HG02623 (cell line): ENCODE measurements around the gene CACNA2D3.

Experiments
- ATAC-seq: cut with Tn5 transposase; IDR thresholded peaks from one replicate; pipeline ENCODE4 v1.9.1; 2021; ENCODE audit warnings: moderate library complexity; ENCODE audit not compliant: unreplicated experiment

CACNA2D3 gene

DNA sequence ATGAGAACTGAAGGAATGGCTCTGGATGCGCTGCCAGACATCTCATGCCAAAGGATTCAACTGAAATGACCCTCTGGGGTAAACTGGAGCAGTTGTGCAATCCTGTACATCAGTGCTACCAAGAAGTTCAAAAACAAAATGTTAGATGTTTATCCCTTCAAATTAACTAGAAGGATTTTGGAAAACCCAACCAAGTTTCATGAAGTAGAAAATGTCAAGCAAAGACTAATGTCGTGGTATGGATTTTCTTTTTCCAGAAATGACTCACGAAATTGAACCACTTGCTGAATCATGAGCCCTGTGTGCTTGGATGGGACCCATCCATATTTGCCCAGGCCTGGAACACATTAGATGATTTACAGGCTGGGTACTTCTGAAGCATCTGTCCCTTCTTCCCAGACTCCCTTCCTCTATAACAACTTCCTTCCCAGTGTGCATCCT lies 703.9 kb downstream of the CACNA2D3 start:
- no peak for ATAC-seq

DNA sequence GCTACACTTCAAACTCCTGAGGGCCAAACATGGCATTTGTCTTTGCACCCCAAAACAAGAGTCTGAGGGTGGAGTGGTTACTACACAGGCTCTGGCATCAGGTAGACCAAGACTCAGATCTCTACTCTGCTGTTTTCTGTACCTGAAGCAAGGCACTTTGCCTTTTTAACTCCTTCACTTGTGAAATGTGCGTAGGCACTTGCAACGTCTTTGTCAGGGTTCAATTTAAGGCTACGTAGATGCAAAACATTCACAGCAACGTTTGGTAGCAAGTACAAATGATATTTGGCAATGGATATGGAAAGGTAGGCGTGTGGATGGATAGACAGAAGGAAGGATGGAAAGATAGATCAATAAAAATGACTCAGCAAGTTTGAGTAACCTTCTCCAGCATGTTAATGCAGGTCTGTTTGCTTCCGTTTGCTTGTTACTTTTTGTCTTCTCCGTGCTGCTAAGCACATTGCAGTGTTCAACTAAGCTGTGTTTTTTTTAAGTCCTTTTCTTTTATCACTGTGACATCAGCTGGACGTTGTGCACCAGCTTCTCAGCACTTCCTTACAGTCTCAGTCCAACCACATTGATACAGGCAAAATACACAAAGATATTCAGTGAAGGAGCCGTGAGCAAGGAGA lies 704.8 kb downstream of the CACNA2D3 start:
- no peak for ATAC-seq

DNA sequence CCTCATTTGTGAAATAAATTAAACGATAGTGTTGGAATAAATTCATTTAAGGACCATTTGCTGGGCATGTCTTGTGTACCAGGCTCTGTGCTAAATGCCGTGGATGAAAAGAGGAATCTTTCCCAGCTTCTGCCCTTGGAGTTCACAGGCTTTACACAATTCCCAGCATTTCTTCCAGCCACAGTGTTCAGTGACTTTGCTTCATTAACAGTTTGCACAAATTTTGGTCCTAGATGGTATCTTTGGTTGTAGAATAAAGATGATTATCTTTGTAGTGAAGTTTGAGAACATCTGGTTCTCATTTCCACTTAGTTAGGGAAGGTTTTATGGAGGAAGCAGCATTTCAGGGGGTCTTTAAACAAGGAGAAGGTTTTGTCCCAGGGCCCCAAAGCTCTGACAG lies 705.4 kb downstream of the CACNA2D3 start:
- ATAC-seq = no peak

DNA sequence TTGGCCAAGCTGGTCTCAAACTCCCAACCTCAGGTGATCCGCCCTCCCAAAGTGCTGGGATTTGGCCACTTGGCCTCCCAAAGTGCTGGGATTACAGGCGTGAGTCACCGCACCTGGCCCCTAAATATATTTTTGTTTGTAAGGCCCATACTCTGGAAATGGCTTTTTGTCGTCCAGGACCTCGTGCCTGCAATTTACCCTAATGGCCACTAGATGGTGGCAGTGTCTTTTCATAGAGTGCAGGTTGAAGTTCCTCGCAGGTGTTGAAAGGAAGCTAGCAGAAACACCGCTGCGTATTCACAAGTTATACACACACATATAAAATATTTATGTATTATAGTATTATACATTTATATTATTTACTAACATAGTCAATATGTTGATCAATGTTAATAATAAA lies 708.3 kb downstream of the CACNA2D3 start:
- ATAC-seq = no peak

DNA sequence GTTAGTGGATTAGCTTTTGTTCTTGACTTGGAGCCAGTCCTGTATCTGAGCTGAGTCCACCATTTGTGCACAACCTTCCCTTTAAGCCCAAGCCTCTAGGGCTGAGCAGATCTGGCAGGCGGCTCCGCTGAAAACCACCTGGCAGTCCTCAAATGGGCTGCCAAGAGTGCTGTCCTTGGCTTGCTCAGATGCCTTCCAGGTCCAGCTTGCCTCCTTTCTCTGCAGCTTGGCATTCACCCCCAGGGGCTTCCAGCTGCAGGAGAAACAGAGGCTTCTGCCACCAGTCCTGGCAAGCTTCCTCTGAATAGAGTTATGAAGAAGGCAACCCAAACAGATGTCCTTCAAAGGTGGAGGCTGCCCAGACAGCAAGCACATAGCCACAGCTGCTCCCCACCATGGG lies 708.8 kb downstream of the CACNA2D3 start:
- ATAC-seq = no peak

DNA sequence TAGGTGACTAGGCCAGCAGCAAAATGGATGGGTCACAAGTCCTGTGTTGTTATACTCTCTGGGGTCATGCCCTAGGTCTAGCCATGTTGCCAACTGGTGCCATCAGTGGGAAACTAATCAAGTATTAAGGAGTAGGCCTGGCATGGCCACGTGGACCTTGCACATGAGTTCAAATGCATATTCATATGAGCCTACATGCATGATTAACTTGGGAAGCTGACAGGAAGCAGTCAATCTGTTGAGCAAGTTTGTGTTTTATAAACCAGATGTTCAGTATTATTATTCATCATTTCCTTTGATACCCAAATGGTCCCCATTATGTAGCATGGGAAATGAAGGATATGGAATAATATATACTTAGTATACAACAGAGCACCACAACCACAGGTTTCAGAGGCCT lies 710.5 kb downstream of the CACNA2D3 start:
- no peak for ATAC-seq

DNA sequence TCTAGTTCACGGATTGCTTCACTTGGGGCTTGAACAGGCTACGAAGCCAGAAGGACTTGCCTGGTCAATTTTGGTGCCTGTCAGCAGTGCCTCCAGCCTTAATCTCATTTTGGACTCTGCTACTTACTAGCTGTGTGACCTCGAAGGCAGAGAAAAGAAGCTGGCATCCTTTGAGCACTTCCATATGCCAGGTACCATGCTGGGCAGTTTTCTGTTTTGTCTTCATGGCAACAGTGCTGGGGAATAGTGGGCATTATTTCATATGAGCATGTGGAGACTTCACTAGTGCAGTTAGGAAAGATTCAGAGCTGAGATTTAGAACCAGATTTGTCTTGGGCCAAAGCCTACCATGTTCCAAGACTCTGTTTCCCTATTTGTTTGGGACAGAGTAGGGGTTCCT lies 713.3 kb downstream of the CACNA2D3 start:
- ATAC-seq = no peak

DNA sequence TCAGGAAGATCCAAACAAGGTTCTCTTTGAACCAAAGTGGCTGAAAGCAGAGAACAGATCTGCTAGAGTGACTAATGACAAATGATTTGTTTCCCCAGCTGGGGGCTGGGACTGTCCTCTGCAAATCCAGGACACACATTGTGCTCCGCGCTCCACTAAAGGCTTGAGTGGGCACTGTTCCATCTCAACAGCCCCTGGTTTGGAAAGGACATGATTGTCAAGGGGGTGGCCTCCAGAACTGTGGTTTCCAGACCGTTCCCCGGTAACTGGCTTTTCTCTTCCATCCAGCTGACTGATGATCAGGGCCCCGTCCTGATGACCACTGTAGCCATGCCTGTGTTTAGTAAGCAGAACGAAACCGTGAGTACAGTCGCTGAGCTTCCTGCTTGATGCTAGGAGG lies 714.5 kb downstream of the CACNA2D3 start:
- no peak for ATAC-seq

DNA sequence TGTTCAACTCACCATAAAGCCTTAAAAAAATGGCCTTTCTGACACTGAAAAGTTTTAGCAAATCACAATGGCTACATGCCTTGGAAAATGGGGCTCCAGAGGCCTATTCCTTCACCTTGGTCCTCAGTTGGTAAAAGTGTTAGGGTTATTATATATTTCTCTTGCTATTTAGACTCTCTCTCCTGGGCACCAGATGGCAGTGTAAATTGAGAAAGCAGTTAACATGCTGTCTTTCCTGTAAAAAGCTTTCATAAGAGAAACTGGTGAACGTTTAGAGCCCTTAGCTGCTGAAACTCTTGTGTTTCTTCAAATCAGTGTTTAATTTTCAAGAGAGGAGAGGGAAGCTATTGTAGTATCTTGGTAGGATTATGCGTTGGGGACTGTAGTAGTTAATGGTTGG lies 715.6 kb downstream of the CACNA2D3 start:
- ATAC-seq = no peak

DNA sequence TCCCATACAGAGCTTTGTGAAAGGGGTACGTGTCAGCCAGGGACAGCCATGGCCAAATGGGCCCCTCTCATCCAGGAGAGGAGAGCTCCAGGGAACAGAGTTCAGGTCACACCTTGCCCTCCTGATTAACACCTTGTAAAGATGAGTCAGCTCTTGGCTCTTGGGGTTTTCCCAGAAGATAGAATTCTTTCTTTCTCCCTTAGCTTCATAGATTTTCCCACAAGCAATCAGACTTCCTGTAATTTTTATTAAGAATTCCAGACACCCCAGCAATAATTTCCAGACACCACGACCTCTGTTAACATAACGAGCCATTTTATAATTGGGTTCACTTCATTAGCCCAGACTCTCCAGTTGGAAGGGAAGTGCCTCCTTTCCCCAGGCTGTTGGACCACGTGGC lies 719.1 kb downstream of the CACNA2D3 start:
- ATAC-seq = no peak

DNA sequence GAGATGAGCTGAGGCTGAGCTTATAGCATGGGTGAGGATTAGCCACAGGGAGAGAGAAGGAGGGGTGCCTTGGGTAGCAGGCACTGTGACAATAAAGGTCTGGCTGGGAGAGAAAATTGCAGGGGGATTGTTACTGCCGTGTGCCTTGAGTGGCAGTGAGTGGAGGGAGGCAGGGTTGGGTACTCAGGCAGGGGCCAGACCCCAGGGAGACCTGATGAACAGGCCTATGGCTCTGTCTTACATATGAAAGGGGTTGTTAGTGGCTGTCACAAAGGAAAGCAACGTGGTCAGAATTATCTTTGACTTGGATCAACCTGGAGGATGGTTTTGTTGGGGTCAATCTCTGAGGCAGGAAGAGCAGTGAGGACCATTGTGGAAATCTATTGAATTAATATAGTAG lies 721.0 kb downstream of the CACNA2D3 start:
- ATAC-seq = no peak

DNA sequence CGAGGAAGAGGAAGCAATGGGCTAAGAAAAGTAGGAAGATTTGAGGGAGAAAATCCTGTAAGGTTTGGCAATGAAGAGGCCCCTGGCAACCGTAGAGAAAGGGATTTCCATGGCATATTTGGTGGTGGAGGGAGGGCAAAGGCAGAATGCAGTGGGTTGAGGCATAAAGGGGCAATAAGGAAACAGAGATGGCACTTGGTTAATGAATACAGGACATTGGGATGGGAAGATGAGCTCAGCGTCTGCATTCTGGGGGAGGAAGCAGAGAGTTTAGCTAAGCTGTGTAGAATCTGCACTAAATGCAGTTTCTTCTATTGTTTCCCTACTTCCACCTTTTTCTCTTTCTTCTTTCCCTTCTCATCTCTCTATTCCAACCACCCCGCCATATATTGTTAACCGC lies 721.9 kb downstream of the CACNA2D3 start:
- no peak for ATAC-seq

DNA sequence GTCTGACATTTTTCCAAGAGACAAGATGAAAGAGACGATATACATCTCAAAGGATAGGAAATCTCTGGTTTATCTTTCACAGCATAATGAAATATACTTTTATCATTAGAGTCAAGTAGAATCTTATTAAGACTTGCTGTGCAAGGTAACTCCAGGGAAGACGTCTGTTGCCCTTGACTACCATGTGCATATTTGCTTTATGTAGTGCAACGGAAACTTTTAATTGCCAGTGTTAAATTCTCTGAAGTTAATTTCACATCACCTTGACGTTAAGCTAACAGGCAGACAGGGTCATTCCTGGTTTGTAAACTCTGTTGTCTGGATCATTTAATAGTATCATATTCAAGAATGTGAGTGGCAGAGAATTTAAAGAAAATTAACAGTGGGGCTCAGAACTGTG lies 722.7 kb downstream of the CACNA2D3 start:
- ATAC-seq = no peak

DNA sequence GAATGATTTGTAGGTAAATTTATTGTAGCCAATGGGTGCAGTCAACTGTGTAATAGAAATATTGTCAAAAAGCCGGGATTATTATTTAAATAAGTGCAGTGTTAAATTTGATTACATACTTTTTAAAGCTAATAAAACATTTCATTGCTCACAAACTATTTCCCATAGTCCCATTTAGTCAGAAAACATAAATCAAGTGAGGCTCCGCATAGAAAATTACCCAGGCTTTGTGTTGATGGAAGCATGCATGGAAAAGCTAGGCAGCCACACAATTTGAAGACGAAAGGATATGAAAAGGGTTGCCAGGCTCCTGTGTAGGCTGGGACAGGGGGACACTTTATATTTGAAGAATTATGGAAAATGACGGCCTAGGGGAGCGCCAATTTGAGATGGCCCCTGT lies 723.2 kb downstream of the CACNA2D3 start:
- ATAC-seq = no peak

DNA sequence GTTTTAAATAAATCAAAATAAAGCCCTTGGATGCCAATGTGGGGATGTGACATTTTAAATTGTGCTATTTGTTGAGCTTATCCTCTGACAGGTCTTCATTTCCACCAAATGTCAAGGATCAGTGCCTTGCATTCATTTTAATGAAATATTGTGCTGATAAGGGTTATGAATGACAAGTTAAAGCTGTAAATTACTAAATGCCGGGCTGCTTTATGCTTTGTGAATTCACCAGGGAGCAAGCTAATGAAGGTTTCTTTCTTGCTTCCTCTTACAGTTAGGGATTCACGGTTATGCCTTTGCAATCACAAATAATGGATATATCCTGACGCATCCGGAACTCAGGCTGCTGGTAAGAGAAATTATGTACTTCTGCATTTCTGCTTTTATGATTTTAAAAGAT lies 723.8 kb downstream of the CACNA2D3 start:
- no peak for ATAC-seq

DNA sequence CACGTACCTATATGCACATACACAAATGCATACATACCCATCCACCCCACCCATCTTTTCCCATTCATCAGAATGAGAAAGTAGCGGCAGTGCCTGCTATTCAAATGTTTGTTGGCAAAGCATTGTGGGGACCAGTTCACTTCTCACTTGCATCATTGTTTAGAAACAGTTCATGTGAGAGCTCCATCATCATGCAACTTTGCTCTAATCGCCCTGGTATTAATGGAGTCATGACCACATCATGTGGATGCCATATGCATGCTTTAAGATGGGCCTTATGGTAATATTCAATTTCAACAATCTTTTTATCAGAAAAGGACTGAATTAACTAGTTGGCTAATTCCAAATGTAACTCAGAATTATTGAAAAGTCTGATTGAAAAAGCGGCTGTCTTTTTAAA lies 725.0 kb downstream of the CACNA2D3 start:
- no peak for ATAC-seq

DNA sequence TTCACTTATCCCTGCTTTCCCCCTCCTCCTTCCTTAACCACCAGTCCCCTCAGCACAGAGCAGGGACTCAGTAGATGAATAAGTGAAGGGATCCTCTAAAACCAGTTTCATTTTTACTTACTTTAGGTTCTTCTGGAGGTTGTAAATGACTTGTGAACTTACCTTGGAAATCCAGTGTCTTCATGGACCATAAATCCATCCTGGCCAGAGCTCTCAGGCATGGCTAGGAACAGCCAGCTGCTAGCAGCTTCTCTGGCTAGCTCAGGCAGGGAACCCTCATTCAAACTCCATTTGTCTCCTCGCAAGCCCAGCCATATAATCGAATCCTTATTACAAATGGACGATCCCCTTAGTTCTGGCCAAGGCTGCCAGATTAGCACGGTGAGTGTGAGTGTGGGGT lies 727.0 kb downstream of the CACNA2D3 start:
- ATAC-seq = no peak

DNA sequence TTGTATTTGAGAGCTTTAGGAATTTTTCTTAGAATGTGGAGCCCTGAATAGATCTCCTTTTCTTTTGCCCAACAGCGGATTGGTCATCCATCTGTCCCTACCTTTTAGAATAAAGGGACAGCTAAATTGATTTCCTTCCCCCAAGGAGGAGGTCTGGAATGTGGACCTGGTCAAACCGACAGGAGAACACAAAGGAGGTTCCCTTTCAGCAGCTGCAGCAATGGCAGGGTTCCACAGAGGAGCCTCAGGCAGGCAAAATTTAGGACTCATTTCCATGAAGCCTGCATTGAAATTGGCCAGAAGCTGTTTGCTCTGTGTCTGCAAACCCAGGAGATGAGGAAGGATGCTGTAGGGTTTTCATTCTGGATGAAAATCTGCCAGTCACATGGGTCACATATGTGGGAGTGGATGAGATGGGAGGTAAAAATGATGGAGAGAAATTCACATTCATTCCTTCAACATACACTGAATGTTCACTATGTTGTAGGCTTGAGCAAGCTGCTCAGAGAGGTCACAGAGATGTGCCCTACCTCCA lies 728.2 kb downstream of the CACNA2D3 start:
- ATAC-seq = no peak

DNA sequence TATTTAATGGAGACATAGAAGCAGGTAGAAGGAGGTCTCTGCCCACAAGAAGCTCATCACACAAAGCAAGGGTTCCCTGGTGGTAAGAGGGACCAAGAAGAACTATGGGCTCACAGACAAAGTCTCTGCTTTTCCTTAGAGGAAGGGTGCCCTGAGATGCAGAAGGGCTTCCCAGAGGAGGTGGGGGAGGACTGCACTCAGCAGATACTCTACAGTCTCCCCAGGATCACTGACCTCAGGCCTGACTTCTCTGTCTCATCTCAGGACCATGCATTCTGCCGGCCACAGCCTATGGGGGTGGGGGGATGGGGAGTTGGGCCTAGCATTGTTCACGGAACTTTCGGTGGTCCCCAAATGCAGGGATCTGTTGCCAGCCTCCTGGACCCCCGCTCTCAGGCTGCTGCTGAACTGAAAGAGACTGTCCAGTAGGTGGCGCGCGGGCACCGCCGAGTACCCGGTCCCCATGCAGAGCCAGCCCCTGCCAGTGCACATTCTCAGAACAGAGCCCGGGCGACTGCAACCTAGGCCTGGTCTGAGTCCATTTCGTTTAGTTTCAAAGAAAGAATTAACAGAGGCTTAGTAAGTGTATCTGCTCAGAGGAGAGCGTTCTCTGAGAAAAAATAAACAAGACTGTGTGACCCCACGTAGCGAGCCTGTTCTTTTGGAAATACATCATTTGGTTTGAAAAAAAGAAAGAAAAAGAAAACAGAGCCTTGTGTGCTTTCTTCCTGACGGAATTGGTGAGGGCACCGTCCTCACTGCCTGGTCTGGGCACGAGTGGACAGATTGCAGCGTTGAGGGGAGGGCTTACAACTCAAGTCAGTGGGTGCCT lies 731.4 kb downstream of the CACNA2D3 start:
- peak; percentile 71 for ATAC-seq

DNA sequence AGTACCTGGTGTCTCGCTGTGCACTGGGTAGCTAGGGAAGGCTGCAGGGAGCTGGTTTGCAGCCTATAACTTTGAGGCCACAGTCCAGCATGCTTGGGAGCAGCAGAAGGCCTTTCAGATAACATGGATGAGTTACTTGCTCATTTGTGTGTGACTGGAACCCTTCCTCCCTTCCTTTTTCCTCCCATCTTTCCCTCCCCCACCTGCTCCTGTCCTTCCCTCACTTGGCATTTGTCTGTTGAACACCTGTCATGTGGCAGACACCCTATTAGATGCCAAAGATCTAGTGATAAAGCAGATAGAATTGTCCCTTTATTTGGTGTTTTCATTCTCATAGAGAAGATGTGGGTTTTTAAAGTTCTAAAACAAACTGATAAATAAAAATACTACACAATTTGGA lies 733.9 kb downstream of the CACNA2D3 start:
- no peak for ATAC-seq

DNA sequence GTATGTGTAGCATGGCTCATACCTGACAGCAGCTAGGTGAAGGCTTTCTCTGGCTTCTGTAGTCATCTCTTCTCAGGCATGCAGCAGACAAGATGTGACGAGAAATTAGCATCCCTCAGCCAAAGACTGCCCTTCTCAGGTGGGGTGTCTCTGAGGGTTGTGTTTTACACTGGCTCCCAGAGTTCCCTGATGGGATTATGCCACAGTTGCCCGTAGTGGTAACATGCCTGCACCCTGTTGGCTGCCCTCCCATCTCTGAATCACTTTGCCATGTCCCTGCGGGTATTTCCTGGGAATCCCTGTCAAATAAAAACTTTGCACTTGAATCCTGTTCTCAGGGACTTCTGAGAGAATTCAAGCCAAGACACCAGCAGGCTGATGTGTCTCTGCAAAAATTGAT lies 735.0 kb downstream of the CACNA2D3 start:
- ATAC-seq = no peak

DNA sequence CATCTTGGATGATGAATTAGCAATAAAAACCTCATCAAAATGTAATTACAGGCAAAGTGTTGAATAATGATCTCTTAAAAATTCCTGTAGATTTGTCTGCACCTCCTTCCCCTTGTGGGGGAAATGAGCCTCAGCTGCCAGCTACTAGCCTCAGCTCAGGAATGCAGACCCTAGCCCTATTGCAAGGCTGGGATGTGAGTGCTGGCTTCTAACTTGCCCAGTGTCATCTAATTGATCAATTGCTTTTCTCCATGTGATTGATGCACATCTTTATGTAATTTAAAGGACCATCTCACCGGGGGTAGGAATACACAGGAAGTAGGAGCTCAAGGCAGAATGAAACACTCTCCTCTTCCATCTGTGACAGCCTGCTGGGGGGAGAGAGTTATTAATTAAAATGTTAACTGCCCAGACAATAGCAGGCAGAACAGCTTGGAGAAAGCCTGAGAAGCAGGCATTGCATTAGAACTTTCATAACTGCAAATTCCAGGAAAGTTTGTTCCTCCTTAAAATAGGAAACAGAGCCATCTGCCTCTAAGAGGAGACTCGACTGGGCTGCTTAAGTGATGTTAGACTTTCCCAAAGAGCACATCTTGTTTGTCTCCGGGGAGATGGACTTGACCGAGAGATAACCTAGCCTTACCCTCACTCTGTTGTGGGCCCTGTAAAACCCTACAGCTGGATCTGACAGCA lies 735.9 kb downstream of the CACNA2D3 start:
- no peak for ATAC-seq
